HG03045 (cell line): ENCODE measurements around the gene TMEM201.
"Not testable (repeated sequence)": the region's sequence is repeated elsewhere in the genome, so short reads cannot be mapped to it uniquely, and the experiment has no call there.

ENCODE experiments used
- ATAC-seq: cut with Tn5 transposase; IDR thresholded peaks from one replicate; pipeline ENCODE4 v1.9.1; 2021; ENCODE audit warnings: mild to moderate bottlenecking, moderate library complexity; ENCODE audit not compliant: unreplicated experiment

The TMEM201 gene

GRCh38 chr1:9618909-9619679, 30.4 kb downstream of the TMEM201 start:
- no peak for ATAC-seq

DNA sequence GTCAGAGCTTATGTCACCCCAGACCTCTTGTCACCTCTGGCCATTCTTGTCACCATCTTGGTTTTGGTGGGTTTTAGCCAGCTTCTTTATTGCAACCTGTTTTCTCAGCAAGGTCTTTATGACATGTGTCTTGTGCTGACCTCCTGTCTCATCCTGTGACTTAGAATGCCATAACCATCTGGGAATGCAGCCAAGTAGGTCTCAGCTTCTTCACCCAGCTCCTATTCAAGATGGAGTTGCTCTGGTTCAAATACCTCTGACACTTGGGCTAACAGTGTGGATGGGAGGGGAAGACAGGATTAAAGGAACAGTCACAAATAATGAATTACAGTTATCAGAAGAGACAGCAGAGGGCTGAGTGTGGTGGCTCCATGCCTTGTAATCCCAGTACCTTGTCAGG, 32.3 kb downstream of the TMEM201 start:
- ATAC-seq = no peak

GRCh38 chr1:9624081-9624480, 35.4 kb downstream of the TMEM201 start:
- no peak for ATAC-seq

GRCh38 chr1:9625030-9625429, 36.3 kb downstream of the TMEM201 start:
- ATAC-seq = not testable (repeated sequence)

GRCh38 chr1:9626201-9626608, 37.5 kb downstream of the TMEM201 start:
- peak; percentile 32 for ATAC-seq

GRCh38 chr1:9628541-9629444, 40.1 kb downstream of the TMEM201 start:
- ATAC-seq = peak; percentile 29

- no peak for ATAC-seq
Measured at GRCh38 chr1:9629445-9630201, 40.9 kb downstream of the TMEM201 start.

- ATAC-seq = no peak
Measured at GRCh38 chr1:9630331-9631111, 41.8 kb downstream of the TMEM201 start.

DNA sequence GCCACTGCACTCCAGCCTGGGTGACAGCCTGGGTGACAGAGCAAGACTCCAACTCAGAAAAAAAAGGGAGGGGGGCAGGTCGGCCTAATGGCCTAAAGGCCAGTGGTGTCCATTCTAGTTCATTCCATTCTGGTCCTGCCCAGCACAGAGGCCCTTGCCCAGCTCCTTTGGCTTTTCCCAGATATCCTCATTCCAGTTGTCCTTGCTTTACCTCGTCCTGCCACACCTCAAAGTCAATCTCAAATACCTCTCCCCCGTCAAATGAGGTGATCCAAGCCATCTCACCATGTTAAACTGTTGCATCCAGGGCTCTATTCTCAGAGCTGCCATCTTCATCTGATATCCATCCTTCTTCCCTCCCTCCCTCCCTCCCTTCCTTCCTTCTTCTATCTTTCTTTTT, 42.9 kb downstream of the TMEM201 start:
- no peak for ATAC-seq

GRCh38 chr1:9633493-9633892, 44.8 kb downstream of the TMEM201 start:
- ATAC-seq = no peak

DNA sequence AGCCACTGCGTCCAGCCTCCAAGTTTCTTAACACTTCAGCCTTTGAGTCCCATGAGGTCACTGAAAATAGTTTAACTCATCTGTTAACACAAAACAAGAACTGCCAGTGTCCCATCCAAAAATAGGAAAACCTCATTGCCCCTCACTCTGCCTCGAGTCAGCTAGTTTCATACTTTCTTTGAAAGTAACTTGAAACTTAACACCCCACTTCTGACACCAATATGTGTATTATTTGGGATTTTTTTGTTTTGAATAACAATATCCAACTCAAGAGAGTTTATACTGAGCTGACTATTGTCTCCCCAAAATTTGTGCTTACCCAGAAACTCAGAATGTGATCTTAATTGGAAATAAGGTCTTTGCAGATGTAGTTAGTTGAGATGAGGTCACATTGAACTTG, 45.9 kb downstream of the TMEM201 start:
- ATAC-seq = no peak

- no peak for ATAC-seq
Measured at GRCh38 chr1:9639227-9639626, 50.5 kb downstream of the TMEM201 start.

DNA sequence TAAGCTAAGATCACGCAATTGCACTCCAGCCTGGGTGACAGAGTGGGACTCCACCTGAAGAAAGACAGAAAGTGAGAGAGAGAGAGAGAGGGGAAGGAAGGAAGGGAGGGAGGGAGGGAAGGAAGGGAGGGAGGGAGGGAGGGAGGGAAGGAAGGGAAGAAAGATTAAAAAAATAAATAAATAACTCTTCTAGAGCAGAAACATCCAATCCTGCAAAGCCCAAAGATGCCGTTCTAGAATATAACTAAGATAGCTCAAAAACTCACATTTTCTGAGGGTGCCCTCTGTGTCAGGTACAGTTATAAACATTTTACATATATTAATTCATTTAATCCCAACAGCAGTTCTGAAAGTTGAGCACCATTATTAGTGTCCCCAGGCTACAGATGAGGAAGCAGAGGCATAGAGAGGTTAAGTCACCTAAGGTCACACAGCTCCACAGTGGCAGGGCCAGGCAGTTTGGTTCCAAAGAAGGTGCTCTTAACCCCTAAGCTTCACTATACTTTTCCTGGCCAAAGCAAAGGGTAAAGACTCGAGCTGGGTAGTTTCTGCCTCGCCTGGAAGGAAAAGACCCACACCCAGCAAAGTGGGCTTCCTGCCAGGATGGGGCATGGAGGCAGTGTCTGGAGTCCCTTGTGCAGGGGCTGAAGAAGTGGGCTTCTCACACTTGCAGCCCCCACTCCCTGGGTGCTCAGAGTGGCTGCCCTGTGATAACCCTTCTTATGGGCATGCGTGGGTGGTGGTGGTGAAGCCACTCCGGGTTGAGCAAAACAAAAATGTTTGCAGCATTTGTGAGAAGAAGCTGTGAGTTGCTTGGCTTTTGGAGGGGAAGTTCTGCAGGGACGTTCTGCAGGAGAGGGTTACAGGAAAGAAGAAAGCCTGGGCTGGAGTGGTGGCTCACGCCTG, 54.9 kb downstream of the TMEM201 start:
- ATAC-seq = no peak

- ATAC-seq = no peak
Measured at GRCh38 chr1:9646037-9646436, 57.3 kb downstream of the TMEM201 start.

GRCh38 chr1:9648171-9648570, 59.5 kb downstream of the TMEM201 start:
- no peak for ATAC-seq

- no peak for ATAC-seq
Measured at GRCh38 chr1:9649769-9650168, 61.1 kb downstream of the TMEM201 start.

DNA sequence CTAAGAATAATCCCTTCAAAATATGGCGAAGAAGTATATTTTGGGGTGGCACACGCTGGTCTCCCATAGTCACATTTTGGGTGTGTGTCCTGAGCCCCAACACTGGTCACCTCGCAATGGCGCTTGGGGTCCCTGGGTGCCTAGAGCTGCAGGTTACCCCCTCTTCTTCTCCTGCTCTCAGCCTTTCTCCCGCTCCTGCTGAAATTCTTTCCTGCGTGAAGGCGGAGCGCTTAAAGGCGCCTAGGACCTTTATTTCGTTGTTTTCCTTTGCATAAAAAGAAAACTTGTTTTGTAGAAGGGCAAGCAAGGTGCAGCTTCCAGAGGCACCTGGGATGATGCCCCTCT, 62.5 kb downstream of the TMEM201 start:
- ATAC-seq = no peak

GRCh38 chr1:9651565-9652378, 63.1 kb downstream of the TMEM201 start, which contains the start of gene PIK3CD:
TSS of gene PIK3CD (plus strand) at chr1:9651731. CDS start at chr1:9710456, 58,725 bp downstream.
- peak; percentile 35 for ATAC-seq
